HUES6 (cell line): Measurements from ENCODE around the gene RIPK1.
"Not testable (repeated sequence)": the region's sequence is repeated elsewhere in the genome, so short reads cannot be mapped to it uniquely, and the experiment has no call there.

ENCODE experiments used
- H3K27ac ChIP-seq: 2 replicates; pipeline ENCODE4 v1.7.0; 2013; ENCODE audit warnings: low read depth, mild to moderate bottlenecking, low read length, inconsistent platforms
- H3K27me3 ChIP-seq: 2 replicates; pipeline ENCODE4 v1.6.1; 2013; ENCODE audit warnings: low read length; ENCODE audit not compliant: control insufficient read depth, insufficient read depth
- H3K36me3 ChIP-seq: 2 replicates; pipeline ENCODE4 v1.6.1; 2013; ENCODE audit warnings: low read length; ENCODE audit not compliant: control insufficient read depth, insufficient read depth
- H3K4me1 ChIP-seq: 2 replicates; pipeline ENCODE4 v1.6.1; 2013; ENCODE audit warnings: low read length; ENCODE audit not compliant: control insufficient read depth, insufficient read depth
- H3K4me3 ChIP-seq: 2 replicates; pipeline ENCODE4 v1.5.1; 2013; ENCODE audit warnings: low read depth, low read length
- H3K9ac ChIP-seq: one replicate; pipeline ENCODE4 v1.6.1; 2013; ENCODE audit warnings: mild to moderate bottlenecking, low read length
- H3K9me3 ChIP-seq: 2 replicates; pipeline ENCODE4 v1.6.1; 2013; ENCODE audit warnings: low read depth, low read length; ENCODE audit not compliant: control insufficient read depth, insufficient read depth

RIPK1 gene

DNA sequence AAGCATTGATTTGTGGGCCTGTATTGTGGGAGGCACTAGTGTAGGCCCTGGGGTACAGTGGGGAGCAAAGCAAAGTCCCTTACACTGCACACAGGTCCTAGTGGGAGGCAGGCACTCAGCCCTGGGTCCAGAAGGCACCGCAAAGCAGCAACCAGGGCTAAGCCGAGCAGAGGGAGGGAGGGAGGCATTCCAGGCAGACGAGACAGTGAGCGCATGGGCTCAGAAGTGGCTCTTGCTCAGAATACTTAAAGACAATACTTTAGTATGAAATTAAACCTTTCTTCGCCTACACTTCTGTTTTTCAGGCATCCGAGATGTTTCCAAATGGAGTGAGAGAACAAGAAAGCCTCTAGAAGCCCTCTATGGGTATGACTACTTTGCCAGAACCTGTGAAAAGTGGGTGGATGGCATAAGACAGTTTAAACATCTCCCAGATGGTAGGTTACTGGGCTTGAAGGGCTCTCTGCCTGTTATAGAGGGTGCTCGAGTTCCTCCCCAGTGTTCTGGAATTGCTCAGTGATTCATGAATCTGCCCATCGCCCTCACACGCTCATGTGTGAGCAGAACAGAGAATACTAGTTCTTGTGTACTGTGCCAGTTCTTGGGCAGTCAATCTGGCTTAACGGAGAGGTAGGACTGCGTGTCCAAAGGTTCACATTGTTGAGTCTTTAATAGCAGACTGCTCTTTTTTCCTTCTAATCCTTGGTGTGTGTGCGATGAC, 68.9 kb downstream of the RIPK1 start:
- Histone ChIP-seq H3K27me3 (no peaks in the 10 kb centered on the region), H3K4me1 (peaks cover 6% of the 10 kb centered on the region), H3K27ac (no peak overlapping the region), H3K9me3 (no peaks in the 10 kb centered on the region), H3K4me3 (no peak overlapping the region), H3K9ac (no peak overlapping the region), H3K36me3 (peaks cover 83% of the 10 kb centered on the region)

DNA sequence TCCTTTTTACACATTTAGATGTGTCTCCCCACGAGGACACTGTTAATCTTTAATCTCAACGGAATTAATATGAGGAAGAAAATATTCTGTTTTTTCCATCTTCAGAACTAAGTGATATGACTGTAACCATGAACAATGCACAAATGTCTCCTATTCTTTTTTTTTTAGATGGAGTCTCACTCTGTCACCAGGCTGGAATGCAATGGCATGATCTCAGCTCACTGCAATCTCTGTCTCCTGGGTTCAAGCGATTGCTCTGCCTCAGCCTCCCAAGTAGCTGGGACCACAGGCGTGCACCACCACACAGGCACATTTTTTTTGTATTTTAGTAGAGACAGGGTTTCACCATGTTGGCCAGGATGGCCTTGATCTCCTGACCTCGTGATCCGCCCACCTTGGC, 69.6 kb downstream of the RIPK1 start:
- H3K4me1 ChIP-seq, H3K27ac ChIP-seq, H3K9me3 ChIP-seq, H3K27me3 ChIP-seq, H3K4me3 ChIP-seq, H3K9ac ChIP-seq: not testable (repeated sequence)
- H3K36me3 ChIP-seq, result peaks cover 82% of the 10 kb centered on the region

DNA sequence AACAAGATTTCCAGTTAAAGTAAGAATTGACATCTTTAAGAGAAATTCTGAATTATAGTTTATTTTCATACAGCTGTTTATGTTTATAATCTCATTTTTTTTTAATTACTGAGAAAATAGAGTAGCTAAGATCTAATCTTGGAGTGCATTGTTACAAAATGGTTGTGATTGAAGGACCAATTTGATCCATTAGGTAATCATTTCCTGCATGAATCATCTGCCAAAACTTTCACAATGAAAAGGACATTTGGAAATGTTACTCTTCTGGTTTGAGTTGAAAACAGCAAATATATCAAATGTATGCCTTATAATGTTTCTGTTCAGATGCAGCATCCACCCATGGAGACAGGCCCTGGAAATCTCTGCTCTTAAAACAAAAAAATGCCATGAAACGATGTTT, 70.0 kb downstream of the RIPK1 start:
- H3K9ac ChIP-seq, result no peak overlapping the region
- no peak overlapping the region for H3K4me3 ChIP-seq
- H3K27me3 ChIP-seq, result no peaks in the 10 kb centered on the region
- no peak overlapping the region for H3K27ac ChIP-seq
- H3K4me1 ChIP-seq, result peaks cover 14% of the 10 kb centered on the region
- peaks cover 82% of the 10 kb centered on the region for H3K36me3 ChIP-seq
- no peaks in the 10 kb centered on the region for H3K9me3 ChIP-seq

DNA sequence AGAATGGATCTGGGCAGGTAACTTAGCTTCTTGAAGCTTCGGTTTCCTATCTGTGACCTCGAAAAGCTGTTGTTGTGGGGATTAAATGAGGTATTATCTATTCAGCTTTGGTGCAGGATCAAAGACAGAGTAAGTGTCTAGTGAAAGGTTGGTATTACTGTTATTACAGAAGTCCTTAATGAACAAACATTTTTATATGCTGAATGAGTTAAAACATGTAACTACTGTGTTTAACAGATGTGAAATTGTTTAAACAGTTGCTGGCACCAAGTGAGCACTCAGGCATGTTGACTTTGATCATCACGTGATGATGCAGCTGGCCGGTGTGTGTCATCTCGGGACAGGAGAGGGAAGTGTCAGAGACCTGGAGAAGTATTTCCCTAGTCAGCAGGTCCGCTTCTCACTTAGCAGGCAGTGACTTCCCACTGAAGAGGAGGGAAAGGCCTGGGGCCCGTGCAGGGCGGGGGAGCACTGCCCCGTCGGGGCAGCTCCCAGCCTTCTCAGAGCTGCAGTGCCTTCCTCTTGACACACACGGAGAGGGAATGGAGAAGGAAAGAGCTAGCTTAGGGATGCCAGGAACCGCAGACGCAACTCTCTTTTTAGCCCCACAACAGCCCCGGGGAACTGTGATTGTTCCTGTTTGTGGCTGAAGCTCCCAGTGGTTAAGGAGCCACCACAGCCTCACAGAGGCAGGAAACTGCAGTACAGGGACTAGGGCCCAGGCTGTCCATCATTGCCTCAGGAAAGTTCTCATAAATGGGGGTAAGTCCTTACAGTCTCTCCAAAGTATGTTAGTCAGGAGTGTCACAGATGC, 71.0 kb downstream of the RIPK1 start:
- Histone ChIP-seq H3K9ac (no peak overlapping the region), H3K27me3 (no peaks in the 10 kb centered on the region), H3K4me3 (no peak overlapping the region), H3K9me3 (no peaks in the 10 kb centered on the region), H3K36me3 (peaks cover 79% of the 10 kb centered on the region), H3K27ac (no peak overlapping the region), H3K4me1 (peaks cover 16% of the 10 kb centered on the region)

DNA sequence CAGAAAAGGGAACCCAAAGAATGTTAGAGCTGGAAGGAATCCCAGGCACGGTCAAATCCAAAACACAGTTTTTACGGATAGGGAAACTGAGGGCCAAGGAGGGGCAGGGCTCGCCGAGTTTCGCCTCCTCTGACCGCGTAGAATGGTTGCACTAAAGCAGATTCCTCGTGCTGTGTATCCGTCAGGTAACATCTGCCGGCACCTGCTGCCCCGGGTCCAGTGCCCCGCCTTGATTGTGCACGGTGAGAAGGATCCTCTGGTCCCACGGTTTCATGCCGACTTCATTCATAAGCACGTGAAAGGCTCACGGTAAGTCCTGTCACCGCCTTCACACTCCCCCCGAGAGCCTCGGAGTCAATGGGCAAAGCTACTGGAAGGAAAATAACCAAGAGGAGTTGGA, 71.9 kb downstream of the RIPK1 start:
- Histone ChIP-seq H3K4me3 (no peak overlapping the region), H3K27ac (no peak overlapping the region), H3K36me3 (peaks cover 81% of the 10 kb centered on the region), H3K9ac (no peak overlapping the region), H3K4me1 (peaks cover 16% of the 10 kb centered on the region), H3K27me3 (no peaks in the 10 kb centered on the region), H3K9me3 (no peaks in the 10 kb centered on the region)

DNA sequence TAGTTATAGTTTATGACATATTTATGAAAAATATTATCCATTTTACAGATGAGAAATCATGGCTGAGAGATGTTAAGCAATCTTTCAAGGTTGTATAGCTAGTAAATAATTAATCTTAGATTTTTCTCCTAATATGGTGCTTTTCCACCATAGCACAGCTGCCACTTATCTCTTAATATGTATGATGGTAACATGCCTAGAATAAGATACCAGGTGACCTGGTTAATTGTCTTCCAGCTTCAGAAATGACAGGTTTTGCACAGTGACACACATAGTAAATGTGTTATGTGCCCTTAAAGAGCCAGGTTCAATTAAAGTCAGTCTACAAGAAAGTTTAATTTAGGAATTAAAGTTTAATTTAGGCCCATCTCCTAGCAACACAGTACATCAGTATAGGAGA, 74.2 kb downstream of the RIPK1 start:
- Histone ChIP-seq H3K4me3 (no peak overlapping the region), H3K4me1 (peaks cover 9% of the 10 kb centered on the region; the same call in 1 of the 2 replicates), H3K36me3 (peaks cover 69% of the 10 kb centered on the region), H3K9me3 (peaks cover under 1% of the 10 kb centered on the region), H3K9ac (no peak overlapping the region), H3K27me3 (no peaks in the 10 kb centered on the region), H3K27ac (no peak overlapping the region)

DNA sequence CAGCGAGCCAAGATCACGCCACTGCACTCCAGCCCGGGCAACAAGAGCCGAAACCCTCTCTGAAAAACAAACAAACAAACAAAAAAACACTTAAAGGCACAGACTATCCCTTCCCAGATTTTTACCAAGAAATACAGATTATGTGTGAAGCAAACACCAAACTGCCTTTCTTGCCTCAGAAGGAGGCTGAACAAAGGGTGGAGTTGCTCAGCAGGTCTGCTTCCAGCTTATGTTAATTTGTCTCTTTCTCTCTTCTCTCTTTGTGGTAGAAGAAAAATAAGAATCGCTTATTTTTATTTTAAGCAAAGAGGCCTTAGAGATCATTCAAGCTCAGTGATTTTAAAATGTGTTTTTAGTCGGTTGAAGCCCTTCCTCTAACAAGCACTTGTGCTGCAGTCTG, 74.9 kb downstream of the RIPK1 start:
- Histone ChIP-seq H3K36me3 (peaks cover 69% of the 10 kb centered on the region), H3K9me3 (peaks cover 3% of the 10 kb centered on the region), H3K27me3 (no peaks in the 10 kb centered on the region), H3K4me1 (peaks cover 9% of the 10 kb centered on the region; the same call in 1 of the 2 replicates), H3K9ac (no peak overlapping the region), H3K4me3 (no peak overlapping the region), H3K27ac (no peak overlapping the region)

DNA sequence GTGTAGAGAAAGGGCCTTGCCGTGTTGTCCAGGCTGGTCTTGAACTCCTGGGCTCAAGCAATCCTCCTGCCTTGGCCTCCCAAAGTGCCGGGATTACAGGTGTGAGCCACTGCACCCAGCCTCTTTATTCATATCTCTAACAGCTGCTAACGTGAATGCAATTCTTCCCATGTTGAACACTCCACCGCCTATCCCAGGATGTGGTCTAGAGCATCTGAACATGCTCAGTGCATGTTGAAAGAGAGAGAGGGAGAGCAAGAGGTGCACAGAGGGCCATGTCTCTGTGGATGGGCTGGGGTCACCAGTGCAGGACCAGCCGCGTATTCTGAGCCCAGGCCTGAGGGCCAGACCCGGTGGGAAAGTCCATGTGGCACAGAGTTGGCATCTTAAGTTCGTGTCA, 76.3 kb downstream of the RIPK1 start:
- Histone ChIP-seq H3K27me3 (no peaks in the 10 kb centered on the region), H3K9me3 (peaks cover 3% of the 10 kb centered on the region), H3K4me1 (peaks cover 9% of the 10 kb centered on the region; the same call in 1 of the 2 replicates), H3K9ac (no peak overlapping the region), H3K27ac (no peak overlapping the region), H3K4me3 (no peak overlapping the region), H3K36me3 (peaks cover 69% of the 10 kb centered on the region)

DNA sequence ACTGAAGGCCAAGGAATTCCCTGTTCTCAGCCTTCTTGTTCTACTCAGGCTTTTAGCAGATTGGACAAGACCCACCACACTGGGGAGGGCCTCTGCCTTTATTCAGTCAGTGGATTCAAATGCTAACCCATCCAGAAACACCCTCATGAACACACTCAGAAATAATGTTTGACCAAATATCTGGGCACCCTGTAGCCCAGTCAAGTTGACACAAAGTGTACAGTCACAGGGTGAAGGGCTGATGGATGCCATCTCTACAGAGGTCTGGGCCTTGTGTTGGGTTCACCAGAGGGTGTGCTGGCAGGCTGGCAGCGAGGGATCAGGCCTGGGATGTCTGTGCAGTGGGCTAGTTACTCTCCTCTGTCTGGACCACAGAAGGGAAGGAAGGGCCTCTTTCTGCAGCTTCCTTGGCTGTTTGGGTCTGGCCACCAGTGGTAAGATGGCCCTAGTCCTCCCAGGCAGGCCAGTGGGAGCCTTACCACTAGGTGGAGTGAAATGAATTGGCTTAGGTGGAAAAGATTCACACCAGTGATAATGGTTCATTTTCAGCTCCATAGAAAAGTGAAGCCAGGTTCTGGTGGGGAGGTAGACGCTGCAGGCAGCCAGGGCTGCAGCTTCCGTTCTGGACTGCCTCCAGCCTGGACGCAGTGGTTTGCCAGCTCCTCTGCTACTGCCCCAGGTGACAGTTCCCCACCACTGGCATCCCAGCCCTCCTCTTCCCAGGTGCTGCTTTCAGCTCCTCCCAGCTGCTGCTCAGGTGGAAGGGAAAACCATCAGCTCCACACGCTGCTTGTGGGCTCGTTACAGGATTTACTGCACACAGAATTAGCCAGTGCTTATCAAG, 79.8 kb downstream of the RIPK1 start:
- peaks cover 3% of the 10 kb centered on the region for H3K9me3 ChIP-seq
- H3K4me3 ChIP-seq, result no peak overlapping the region
- H3K4me1 ChIP-seq, result peaks cover 4% of the 10 kb centered on the region; the same call in 1 of the 2 replicates
- H3K27me3 ChIP-seq, result no peaks in the 10 kb centered on the region
- no peak overlapping the region for H3K9ac ChIP-seq
- H3K36me3 ChIP-seq, result peaks cover 75% of the 10 kb centered on the region
- no peak overlapping the region for H3K27ac ChIP-seq

DNA sequence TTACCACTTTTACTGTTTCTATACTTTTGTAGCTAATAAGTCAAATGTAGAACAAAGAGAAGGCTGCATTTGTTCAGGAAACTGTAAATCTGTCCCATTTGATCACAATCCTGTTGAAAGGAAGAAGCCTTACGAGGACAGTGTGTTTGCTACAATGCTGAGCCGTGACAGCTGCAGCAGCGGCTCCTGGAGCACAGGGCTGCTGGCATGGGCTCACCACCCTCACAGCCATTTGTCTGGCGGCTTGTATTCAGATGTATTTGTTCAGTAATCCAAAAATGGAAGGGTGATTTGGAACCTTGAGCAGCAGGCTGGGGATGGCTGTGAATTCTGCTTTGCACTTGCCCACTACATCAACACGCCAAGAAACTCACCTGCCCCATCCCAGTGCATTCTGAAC, 83.4 kb downstream of the RIPK1 start:
- Histone ChIP-seq H3K4me1 (no peaks in the 10 kb centered on the region; the same call in 1 of the 2 replicates), H3K9ac (no peak overlapping the region), H3K9me3 (peaks cover 3% of the 10 kb centered on the region), H3K36me3 (peaks cover 85% of the 10 kb centered on the region), H3K27ac (no peak overlapping the region), H3K4me3 (no peak overlapping the region), H3K27me3 (no peaks in the 10 kb centered on the region)
